GM23338 (cell line): Measurements from ENCODE around the gene CEP295NL.

Experiments
- CREB1 ChIP-seq: fragments of 250-450 bp; sonication (Bioruptor Pico); IDR thresholded peaks from 2 replicates; pipeline ENCODE4 v1.5.0; 2020; ENCODE audit warnings: low read depth, mild to moderate bottlenecking, moderate library complexity
- EZH2 ChIP-seq: fragments of 200-600 bp; sonication (generic); IDR thresholded peaks from one replicate; pipeline ENCODE4 v1.8.0; 2017; ENCODE audit warnings: antibody characterized with exemption, mild to moderate bottlenecking, low read depth; ENCODE audit not compliant: unreplicated experiment
- EZH2phosphoT487 ChIP-seq: fragments of 200-600 bp; sonication (generic); IDR thresholded peaks from one replicate; pipeline ENCODE4 v1.8.1; 2018; ENCODE audit warnings: antibody characterized with exemption; ENCODE audit not compliant: unreplicated experiment
- JUNB ChIP-seq: IDR thresholded peaks from one replicate; pipeline ENCODE4 v1.6.1; 2016; ENCODE audit warnings: antibody characterized with exemption; ENCODE audit not compliant: unreplicated experiment
- NANOG ChIP-seq: IDR thresholded peaks from 2 replicates; pipeline ENCODE4 v1.6.1; 2016; ENCODE audit warnings: antibody characterized with exemption, borderline replicate concordance
- POLR2AphosphoS5 ChIP-seq: IDR thresholded peaks from 2 replicates; pipeline ENCODE4 v1.6.1; 2016; ENCODE audit warnings: antibody characterized with exemption, low read depth
- REST ChIP-seq: IDR thresholded peaks from one replicate; pipeline ENCODE4 v1.6.1; 2018; ENCODE audit warnings: antibody characterized with exemption; ENCODE audit not compliant: unreplicated experiment
- STAT1 ChIP-seq: IDR thresholded peaks from one replicate; pipeline ENCODE4 v1.6.1; 2016; ENCODE audit warnings: antibody characterized with exemption; ENCODE audit not compliant: unreplicated experiment
- ZNF114 ChIP-seq: fragments of 250-450 bp; sonication (Bioruptor Pico); IDR thresholded peaks from 2 replicates; pipeline ENCODE4 v1.5.0; 2020; ENCODE audit warnings: mild to moderate bottlenecking, moderate library complexity
- ZNF331 ChIP-seq: fragments of 250-450 bp; sonication (Bioruptor Pico); IDR thresholded peaks from 2 replicates; pipeline ENCODE4 v1.5.0; 2020; ENCODE audit warnings: low read depth, mild to moderate bottlenecking, moderate library complexity
- TF ChIP-seq, protein P1 (sequence below), 2 experiments: fragments of 200-600 bp in 1 of 2; sonication (generic) in 1 of 2; conservative IDR thresholded peaks; 2 replicates each; pipeline versions ENCODE4 v1.5.1 to v1.6.1; 2016 to 2017; ENCODE audit warnings: antibody characterized with exemption in 2 of 2, low read depth in 2 of 2, mild to moderate bottlenecking in 2 of 2, moderate library complexity in 1 of 2
- TF ChIP-seq, protein P2 (sequence below): IDR thresholded peaks from 2 replicates; pipeline ENCODE4 v1.6.1; 2016; ENCODE audit warnings: antibody characterized with exemption

- TF ChIP-seq REST = no peak
- TF ChIP-seq ZNF331 (CRISPR knock-in tag) = no peak
- TF ChIP-seq, protein P1, sequence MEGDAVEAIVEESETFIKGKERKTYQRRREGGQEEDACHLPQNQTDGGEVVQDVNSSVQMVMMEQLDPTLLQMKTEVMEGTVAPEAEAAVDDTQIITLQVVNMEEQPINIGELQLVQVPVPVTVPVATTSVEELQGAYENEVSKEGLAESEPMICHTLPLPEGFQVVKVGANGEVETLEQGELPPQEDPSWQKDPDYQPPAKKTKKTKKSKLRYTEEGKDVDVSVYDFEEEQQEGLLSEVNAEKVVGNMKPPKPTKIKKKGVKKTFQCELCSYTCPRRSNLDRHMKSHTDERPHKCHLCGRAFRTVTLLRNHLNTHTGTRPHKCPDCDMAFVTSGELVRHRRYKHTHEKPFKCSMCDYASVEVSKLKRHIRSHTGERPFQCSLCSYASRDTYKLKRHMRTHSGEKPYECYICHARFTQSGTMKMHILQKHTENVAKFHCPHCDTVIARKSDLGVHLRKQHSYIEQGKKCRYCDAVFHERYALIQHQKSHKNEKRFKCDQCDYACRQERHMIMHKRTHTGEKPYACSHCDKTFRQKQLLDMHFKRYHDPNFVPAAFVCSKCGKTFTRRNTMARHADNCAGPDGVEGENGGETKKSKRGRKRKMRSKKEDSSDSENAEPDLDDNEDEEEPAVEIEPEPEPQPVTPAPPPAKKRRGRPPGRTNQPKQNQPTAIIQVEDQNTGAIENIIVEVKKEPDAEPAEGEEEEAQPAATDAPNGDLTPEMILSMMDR (conservative IDR thresholded peaks at IDR 0.05; ENCODE audit: low read depth in 2 of 2) = no peak
- no peak for TF ChIP-seq ZNF114 (CRISPR knock-in tag)
- TF ChIP-seq POLR2AphosphoS5 = no peak
- TF ChIP-seq EZH2 = no peak
- TF ChIP-seq JUNB = no peak
- TF ChIP-seq EZH2phosphoT487 = no peak
- TF ChIP-seq CREB1 (CRISPR knock-in tag) = no peak
- no peak for TF ChIP-seq STAT1
- TF ChIP-seq NANOG = no peak
- TF ChIP-seq, protein P2, sequence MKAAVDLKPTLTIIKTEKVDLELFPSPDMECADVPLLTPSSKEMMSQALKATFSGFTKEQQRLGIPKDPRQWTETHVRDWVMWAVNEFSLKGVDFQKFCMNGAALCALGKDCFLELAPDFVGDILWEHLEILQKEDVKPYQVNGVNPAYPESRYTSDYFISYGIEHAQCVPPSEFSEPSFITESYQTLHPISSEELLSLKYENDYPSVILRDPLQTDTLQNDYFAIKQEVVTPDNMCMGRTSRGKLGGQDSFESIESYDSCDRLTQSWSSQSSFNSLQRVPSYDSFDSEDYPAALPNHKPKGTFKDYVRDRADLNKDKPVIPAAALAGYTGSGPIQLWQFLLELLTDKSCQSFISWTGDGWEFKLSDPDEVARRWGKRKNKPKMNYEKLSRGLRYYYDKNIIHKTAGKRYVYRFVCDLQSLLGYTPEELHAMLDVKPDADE = no peak
These were observed 1.2 kb downstream of the CEP295NL start for GRCh38 chr17:78901806-78902205.
